HG02623 (cell line): ENCODE results near the gene CCDC82.
"Not testable (repeated sequence)": the region's sequence is repeated elsewhere in the genome, so short reads cannot be mapped to it uniquely, and the experiment has no call there.

Experiments
- ATAC-seq: cut with Tn5 transposase; IDR thresholded peaks from one replicate; pipeline ENCODE4 v1.9.1; 2021; ENCODE audit warnings: moderate library complexity; ENCODE audit not compliant: unreplicated experiment

Gene CCDC82

DNA sequence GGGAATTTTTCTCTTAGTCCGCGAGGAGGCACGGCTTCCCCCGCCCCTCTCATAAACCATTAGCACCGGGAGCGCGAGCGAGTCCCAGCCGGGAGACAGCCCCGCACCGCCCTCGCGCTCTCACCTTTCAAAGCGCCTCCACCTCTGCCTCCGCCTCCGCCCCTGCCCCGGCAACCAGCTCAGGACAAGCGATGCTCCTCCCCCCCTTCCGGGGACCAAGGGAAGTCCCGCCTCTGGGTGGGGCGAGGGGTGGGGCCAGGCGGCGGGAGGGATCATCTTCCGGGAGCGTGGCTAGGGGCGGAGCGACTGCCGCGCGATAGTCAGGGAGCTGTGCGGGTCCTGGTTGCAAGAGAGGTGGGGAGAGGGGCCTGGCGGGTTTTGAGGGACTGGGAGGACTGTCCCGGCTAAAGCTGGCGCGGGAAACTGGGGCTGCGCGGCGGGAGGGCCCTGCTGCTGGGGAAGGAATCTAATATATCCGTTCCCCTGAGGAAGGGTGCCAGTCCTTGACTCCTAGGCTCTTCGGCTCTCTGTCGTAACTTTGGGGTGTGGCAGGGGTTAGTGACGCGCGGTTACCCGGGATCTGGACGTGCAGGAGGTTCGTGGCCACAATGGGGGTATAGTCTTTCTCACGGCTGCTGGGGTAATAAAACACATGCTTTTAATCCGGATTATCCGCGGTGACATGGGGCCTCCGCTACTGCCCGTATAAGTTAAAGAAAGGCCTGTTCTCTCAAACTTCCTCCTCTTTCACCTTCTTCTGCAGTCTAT, at the start of gene CCDC82, which contains the start of gene JRKL:
Gene CCDC82, minus strand, starts transcription at position 193 of the 768 bp plus-strand sequence. CDS start 5,165 bp downstream, outside the sequence.
Gene JRKL, plus strand, starts transcription at position 294 of the 768 bp plus-strand sequence. CDS start 637 bp downstream, outside the sequence.
- ATAC-seq: peak; percentile 90

DNA sequence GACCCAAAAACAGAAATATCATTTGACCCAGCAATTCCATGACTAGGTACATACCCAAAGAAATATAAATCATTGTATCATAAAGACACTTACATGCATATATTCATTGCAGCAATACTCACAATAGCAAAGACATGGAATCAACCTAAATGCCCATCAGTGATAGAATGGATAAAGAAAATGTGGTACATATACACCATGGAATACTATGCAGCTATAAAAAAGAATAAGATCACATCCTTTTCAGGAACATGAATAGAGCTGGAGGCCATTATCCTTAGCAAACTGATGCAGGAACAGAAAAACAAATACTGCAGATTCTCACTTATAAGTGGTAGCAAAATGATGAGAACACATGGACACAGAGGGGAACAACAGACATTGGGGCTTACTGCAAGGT, 42.9 kb upstream of the CCDC82 start:
- ATAC-seq: not testable (repeated sequence)

DNA sequence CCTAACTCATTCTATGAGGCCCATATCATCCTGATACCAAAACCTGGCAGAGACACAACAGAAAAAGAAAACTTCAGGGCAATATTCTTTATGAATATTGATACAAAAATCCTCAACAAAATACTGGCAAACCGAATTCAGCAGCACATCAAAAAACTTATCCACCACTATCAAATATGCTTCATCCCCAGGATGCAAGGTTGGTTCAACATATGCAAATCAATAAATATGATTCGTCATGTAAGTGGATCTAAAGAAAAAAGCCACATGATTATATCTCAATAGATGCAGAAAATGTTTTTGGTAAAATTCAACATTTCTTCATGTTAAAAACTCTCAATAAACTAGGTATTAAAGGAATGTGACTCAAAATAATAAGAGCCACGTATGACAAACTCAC, 41.0 kb upstream of the CCDC82 start:
- no peak for ATAC-seq

DNA sequence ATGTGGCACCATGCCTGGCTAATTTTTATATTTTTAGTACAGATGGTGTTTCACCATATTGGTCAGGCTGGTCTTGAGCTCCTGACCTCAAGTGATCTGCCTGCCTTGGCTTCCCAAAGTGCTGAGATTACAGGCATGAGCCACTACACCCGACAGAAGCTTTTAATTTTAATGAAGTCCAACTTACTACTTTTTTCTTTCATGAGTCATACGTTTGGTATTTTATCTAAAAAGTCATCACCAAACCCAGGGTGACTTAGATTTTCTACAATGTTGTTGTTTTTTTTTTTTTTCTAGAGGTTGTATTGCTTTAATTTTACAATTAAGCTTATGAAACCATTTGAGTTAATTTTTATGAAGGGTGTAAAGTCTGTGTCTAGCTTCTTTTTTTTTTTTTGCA, 35.0 kb upstream of the CCDC82 start:
- no peak for ATAC-seq

DNA sequence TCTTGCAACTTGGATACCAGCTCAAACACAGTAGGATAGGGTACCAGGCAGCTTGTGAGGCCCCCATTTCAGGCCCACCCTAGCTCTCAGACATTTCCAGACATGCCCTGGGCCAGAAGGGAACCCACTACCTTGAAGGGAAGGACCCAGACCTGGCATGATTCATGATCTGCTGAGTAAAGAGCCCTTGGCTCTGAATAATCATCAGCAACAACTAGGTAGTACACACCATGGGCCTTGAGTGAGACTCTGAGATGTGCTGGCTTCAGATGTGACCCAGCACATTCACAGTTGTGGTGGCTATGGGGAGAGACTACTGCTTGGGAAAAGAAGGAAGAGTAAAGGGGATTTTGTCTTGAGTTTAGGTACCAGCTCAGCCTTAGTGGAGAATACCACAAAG, 23.7 kb upstream of the CCDC82 start:
- no peak for ATAC-seq

GRCh38 chr11:96412761-96413381, 23.2 kb upstream of the CCDC82 start:
- no peak for ATAC-seq

- not testable (repeated sequence) for ATAC-seq
These were observed 21.7 kb upstream of the CCDC82 start for GRCh38 chr11:96411412-96411811.

DNA sequence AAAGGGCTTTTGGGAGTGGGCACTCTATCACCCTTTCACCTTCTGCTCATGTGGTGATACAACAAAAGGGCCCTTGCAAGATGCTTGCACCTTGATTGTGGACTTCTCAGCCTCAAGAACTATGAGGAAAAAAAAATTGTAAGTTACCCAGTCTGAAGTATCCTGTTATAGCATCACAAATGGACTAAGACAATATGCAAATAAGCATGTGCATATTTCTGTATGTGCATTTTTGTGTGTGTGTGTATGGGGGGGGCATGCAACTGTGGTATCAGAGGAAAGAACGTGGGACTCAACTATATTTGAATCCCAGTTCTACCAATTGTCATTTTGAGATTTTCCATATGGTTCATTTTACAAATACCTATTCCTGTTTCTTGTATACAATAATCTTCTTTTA, 11.0 kb upstream of the CCDC82 start:
- ATAC-seq: no peak

DNA sequence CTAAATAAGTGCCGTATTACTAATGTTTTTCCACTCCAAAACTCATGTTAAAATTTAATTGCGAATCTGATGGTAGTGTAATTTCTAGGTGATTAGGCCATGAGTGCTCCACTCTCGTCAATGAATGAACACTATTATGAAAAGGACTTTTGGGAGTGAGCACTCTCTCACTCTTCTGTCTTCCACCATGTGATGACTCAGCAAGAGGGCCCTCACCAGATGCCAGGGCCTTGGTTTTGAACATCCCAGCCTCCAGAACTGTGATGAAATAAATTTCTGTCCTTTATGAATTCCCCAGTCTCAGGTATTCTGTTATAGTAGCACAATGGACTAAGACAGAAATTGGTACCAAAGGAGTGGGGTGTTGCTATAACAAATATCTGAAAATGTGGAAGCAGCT, 8.2 kb upstream of the CCDC82 start:
- ATAC-seq: no peak

DNA sequence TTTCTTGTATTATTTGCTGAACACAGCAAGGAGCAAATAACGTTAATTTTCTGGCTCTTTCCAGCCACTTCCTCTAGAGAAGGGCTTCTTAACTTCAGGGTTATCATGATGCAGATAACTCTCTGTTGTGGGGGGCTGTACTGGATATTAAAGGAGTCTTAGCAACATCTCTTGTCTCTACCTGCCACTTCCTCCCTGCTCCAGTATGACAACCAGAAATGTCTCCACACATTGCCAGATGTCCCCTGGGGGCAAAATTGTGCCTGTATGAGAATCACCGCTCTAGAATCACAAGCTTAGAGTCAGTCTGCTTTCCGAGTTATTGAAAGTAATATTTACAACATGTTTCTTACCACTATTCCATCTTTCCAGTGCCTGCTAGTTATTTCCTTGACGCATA, 6.9 kb upstream of the CCDC82 start:
- no peak for ATAC-seq

DNA sequence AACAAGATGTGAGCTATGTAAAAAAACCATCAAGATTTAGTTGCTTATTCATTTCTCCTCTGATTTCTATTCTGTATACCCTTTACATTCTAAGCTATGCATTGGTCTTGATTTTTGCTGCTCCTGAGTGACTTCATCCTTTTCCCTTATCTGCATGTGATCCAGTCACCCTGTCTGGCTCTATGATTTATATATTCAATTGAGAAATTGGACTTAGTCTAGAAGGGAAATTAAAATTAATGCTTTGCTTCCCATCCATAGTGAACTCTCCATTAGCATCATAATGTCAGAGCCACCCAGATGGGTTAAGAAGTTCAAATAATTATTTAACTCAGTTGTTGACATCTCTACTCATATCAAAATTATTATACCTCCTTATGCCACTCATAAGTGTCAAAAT, 5.1 kb upstream of the CCDC82 start:
- ATAC-seq: no peak

DNA sequence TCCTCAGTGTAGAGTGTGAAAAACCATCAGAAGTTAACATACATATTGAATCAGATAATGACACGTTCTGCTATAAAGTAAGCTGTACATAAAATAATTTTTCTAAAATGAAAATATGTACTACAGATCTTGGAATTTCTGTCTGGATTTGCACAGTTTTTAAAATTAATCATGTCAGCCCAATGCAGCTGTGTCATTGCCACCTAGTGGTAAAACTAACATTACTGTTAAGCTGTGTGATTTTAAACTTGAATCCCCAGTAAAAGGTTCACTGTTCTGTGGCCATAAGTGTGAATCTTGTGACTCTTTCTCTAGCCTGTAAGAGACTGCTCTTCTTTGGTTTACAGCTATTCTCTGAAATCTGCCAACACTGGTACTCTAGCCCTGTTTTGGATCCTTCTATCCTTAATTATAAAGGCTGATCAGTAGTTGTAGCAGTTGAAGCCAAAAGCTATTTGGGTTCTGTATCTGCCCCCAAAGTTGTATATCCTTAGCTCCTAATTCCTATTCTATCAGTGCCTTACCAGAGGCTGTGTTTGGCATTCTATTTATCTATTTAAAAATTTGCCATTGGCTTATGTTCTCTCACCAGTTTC, 4.1 kb upstream of the CCDC82 start:
- ATAC-seq: no peak

DNA sequence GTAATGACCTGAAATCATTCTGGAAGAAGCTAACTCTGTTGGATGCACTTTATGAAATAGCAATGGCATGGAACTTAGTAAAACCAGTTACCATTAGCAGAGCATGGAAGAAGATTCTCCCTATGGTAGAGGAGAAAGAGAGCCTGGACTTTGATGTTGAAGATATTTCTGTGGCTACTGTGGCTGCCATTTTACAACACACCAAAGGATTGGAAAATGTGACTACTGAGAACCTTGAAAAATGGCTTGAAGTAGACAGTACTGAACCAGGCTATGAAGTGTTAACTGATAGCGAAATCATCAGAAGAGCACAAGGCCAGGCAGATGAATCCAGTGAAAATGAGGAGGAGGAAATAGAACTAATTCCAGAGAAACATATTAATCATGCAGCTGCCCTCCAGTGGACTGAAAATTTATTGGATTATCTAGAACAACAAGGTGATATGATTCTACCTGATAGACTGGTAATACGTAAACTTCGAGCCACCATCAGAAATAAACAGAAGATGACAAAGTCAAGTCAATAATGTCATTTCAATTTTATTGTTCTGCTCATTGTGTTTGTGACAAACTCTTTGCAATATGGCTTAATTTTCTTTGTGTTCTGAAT, 2.1 kb upstream of the CCDC82 start:
- ATAC-seq: no peak

GRCh38 chr11:96390488-96390792, 728 bp upstream of the CCDC82 start:
- peak; percentile 0 for ATAC-seq

DNA sequence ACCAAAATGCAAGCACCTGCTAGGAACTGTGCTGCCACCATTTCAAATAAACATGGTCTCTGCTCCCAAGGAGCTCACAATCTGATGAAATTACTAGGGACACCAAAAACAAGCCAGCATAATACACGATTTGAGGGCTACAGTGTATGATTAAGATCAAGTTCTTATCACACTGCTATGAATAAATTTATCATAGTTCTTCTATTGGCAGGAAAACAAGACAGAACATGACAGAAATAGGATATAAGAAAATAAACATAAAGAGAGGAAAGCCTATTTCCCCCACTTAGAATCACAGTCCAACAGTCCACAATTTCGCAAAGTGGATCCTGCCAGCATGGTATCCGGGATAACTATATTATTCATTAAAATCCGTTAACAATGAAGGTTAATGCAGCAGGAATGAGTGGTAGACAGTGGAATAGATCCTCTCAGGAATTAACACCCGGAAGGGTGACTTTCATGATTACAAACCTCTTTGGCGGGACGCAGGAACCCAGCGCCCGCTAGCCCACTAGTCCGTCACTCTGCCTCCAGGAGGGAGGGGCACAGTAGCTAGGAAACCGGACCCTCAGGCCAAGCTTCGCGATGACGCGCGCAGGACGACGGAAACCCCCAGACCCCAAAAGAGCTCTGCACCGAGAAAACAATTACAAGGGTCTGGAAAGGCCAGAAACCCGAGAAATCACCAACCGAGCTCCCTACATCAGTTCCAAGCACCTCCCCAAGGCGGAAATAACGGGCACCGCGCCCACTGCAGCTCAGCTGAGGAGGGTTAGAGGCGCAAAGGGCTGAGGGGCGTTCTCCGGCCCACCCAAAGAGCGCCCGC, 607 bp downstream of the CCDC82 start:
- peak; percentile 40 for ATAC-seq

GRCh38 chr11:96385187-96385586, 4.5 kb downstream of the CCDC82 start:
- ATAC-seq: no peak

GRCh38 chr11:96384156-96384555, 5.6 kb downstream of the CCDC82 start:
- ATAC-seq: no peak

DNA sequence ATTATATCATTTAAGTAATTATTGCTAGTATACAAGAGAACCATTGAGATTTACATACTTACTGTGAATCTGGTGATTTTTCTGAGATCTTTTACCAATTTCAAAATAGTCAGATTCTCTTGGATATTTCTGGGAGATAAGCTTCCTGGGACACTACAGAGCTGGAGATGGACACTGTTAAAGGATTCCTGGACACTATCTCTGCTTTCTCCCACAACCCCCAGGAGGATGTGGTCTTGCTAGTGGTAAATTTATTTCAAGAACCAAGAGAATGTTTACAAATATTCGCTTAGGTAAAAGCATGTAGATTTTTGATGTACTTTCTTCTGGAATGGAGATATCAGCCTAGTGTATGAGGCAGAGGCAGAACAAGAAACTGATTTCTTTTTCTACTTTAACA, 12.9 kb downstream of the CCDC82 start:
- no peak for ATAC-seq

DNA sequence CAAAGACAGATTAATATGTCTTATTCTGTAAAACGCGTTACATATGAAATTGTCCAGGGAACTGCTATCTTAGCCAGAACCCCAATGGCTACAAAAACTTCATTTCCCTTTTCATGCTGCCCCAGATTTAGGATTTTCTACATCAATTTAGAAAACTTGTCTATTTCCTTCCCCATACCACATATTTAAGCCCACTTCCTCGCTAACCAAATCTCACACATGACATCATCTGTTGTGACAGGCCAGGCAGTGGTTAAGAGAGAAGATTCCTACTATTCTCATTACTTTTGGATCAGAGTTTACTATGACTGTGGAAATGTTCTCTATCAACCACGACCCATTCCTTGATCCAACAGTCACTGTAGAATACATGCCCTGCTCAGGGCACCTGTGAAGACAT, 15.9 kb downstream of the CCDC82 start:
- ATAC-seq: no peak

GRCh38 chr11:96367342-96367741, 22.4 kb downstream of the CCDC82 start:
- no peak for ATAC-seq

DNA sequence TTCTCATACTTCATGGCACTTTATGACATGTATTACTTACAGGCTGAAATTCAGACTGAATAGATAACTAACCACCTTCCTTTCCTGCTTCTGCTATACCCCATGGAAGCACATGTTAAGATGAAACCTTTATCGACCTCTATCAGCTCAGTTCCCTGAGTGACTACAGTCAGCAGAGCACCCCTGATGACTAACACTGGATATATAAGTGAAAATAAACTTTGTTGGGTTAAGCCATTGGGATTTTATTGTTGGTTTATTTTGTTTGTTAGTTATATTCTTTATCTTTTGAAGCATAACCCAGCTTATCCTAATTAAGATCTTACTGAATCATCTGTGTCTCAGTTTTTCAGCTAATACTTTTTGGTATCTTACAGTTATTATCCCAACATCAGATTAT, 23.7 kb downstream of the CCDC82 start:
- no peak for ATAC-seq
